Esophagus squamous epithelium (tissue), 5 donors: ENCODE data around the gene LAMTOR2. TPM values are rescaled to one million over a fixed set of nuclear protein-coding genes. Genes with fewer than 3 reads are reported as not detected.
A peak's percentile ranks its signal among the peaks of the same experiment; 100 is the strongest.

Experiments
- DNase-seq: peaks from one replicate; lab custom pipeline; 2025; lab: John Stamatoyannopoulos, UW
- H3K27ac ChIP-seq, 4 donors: fragments of 200-600 bp; sonication (generic); one replicate each; pipeline ENCODE4 v1.5.1; 2016 to 2019; ENCODE audit warnings: mild to moderate bottlenecking in 1 of 4
- H3K27me3 ChIP-seq, 4 donors: fragments of 200-600 bp; sonication (generic); 1 replicate in 3 of 4; 2 replicates in 1 of 4; pipeline versions ENCODE4 v1.5.1 to v1.6.0; 2017 to 2021; ENCODE audit warnings: antibody characterized with exemption in 1 of 4
- H3K36me3 ChIP-seq, 3 donors: fragments of 200-600 bp; sonication (generic); one replicate each; pipeline ENCODE4 v1.5.1; 2016 to 2019
- H3K4me1 ChIP-seq, 3 donors: fragments of 200-600 bp; sonication (generic); one replicate each; pipeline ENCODE4 v1.5.1; 2017 to 2019
- H3K4me3 ChIP-seq, 4 donors: fragments of 200-600 bp; sonication (generic); 1 replicate in 3 of 4; 2 replicates in 1 of 4; pipeline ENCODE4 v1.5.1; 2016 to 2019; ENCODE audit warnings: mild to moderate bottlenecking in 2 of 4, moderate library complexity in 1 of 4
- H3K9me3 ChIP-seq, 3 donors: fragments of 200-600 bp; sonication (generic); one replicate each; pipeline ENCODE4 v1.5.1; 2016 to 2019
- POLR2A ChIP-seq, 4 donors: fragments of 450-650 bp; IDR thresholded peaks; one replicate each; pipeline ENCODE4 v1.6.1; 2017; ENCODE audit warnings: antibody characterized with exemption in 4 of 4, mild to moderate bottlenecking in 4 of 4, moderate library complexity in 3 of 4
- WGBS, 2 donors: methylation state at CpG; one replicate each; pipeline ENCODE4 v1.1.5; 2018; 5-methylcytosine and 5-hydroxymethylcytosine counted together
- intact Hi-C: fragments of 100-400 bp; cut with DNase I; formaldehyde crosslinking; loops from one replicate; pipeline ENCODE4 v1.15.0; 2022
- total RNA-seq, 4 donors: library from RNA; depleted of rRNA; stranded (reverse); fragments of >200 nt; gene quantifications; one replicate each; pipeline ENCODE4 v1.1.0, GENCODE V29; 2016
- TF ChIP-seq, protein P1 (sequence below), 6 experiments: fragments of 450-650 bp in 4 of 6; fragments of 200-600 bp in 2 of 6; sonication (generic) in 2 of 6; IDR thresholded peaks; one replicate each; pipeline ENCODE4 v1.5.1; 2016 to 2019; ENCODE audit warnings: antibody characterized with exemption in 6 of 6, mild to moderate bottlenecking in 4 of 6, moderate library complexity in 4 of 6
- donor health status: DM: yes; HTN: yes; CAD: no.

The LAMTOR2 gene
- total RNA-seq, 4 donors from 2014 or later, result 41.4 to 67.1 (median 53.3) TPM

DNA sequence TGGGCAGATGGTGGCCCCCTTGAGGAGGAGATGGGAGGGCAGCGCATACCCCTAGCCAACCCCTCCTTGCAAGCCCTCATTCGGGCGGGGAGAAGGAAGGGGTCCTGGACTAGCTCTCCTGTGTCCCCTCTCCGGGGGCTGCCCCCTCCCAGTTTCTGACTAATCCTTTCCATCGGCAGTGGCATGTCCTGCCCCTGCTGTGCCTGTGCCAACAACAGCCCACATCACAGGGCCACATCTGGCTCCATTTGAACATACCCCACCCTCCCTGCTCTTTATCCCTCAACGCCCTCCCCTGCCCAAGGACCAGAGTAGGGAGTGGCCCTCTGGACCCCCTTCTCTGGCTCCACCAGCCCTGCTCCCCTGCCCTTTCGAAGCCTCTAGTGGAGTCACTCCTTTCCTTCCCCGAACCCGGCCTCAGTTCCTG lies 49.0 kb downstream of the LAMTOR2 start:
- 19 to 23% methylated on average over 5 to 6 of the region's 9 CpGs for WGBS, 2 donors
- Histone ChIP-seq H3K27ac (peak overlapping the region; percentile 90 to 96 (median 92)), H3K27me3 (no peaks in the 10 kb centered on the region), H3K36me3 (no peaks in the 10 kb centered on the region), H3K4me1 (peaks cover 72 to 92% (median 73%) of the 10 kb centered on the region in 3 donors), H3K9me3 (no peaks in the 10 kb centered on the region), H3K4me3 (peak overlapping the region in 1 of 4 donors; percentile 11)
- intact Hi-C loops, result no loop called here
- no peak for TF ChIP-seq POLR2A (IDR thresholded peaks at IDR 0.05)
- TF ChIP-seq, protein P1, sequence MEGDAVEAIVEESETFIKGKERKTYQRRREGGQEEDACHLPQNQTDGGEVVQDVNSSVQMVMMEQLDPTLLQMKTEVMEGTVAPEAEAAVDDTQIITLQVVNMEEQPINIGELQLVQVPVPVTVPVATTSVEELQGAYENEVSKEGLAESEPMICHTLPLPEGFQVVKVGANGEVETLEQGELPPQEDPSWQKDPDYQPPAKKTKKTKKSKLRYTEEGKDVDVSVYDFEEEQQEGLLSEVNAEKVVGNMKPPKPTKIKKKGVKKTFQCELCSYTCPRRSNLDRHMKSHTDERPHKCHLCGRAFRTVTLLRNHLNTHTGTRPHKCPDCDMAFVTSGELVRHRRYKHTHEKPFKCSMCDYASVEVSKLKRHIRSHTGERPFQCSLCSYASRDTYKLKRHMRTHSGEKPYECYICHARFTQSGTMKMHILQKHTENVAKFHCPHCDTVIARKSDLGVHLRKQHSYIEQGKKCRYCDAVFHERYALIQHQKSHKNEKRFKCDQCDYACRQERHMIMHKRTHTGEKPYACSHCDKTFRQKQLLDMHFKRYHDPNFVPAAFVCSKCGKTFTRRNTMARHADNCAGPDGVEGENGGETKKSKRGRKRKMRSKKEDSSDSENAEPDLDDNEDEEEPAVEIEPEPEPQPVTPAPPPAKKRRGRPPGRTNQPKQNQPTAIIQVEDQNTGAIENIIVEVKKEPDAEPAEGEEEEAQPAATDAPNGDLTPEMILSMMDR (IDR thresholded peaks at IDR 0.05), result no peak
- no peak for DNase-seq

GRCh38 chr1:156104065-156104810 lies 49.7 kb downstream of the LAMTOR2 start:
- Histone ChIP-seq H3K27me3 (no peaks in the 10 kb centered on the region), H3K27ac (peak overlapping the region; percentile 90 to 96 (median 92)), H3K4me1 (peaks cover 72 to 99% (median 73%) of the 10 kb centered on the region in 3 donors), H3K4me3 (peak overlapping the region in 1 of 4 donors; percentile 2), H3K9me3 (no peaks in the 10 kb centered on the region), H3K36me3 (no peaks in the 10 kb centered on the region)
- intact Hi-C loops, result no loop called here
- 23 to 29% methylated on average over 8 to 9 of the region's 15 CpGs for WGBS, 2 donors
- no peak for TF ChIP-seq POLR2A (IDR thresholded peaks at IDR 0.05)
- TF ChIP-seq, protein P1 (IDR thresholded peaks at IDR 0.05), result no peak
- DNase-seq, result no peak

DNA sequence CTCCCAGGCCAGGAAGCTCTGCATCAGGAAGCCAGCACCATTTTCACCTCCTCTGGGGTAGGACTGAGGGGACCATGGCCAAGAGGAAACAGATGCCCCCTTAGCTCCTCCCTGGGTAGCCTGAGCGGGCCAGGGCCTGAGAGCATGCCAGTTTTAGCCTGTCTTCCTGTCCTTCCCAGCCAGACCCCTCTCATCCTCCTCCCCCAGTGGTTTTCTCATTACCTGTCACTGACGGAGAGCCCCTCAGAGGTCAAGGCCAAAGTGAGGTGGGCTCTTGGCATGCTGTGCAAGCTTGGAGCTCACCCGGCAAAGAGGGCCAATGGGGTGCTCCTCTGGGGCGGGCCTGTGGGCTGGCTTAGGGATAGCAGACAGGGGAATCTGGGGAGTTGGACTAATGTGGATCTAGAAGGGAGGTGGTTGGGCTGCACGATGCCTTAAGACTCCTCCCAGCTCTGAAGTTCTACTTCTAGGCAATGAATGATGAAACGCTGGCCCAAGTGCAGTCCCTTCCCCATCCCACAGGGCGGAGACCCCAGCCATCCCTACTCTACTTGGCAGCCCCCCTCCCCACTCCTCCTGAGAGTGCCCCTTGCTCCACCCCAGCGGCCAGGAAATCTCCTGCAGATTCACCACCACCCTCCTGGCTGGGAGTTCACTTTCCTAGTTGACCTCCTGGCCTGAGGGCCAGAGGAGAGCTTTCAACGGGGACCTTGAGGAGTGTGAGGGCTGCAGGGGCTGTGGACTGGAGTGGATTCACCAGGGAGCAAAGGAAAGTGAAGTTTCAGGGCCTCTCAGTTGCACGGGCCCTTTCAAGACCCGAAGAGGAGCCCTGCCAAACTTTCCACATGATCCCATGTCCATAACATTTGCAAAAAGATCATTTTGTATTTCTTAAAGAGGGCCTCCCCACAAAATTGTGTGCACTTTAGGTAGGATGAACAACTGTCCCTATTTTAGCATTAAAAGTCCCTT lies 50.6 kb downstream of the LAMTOR2 start:
- Histone ChIP-seq H3K9me3 (no peaks in the 10 kb centered on the region), H3K4me1 (peaks cover 68 to 93% (median 69%) of the 10 kb centered on the region in 3 donors), H3K4me3 (peak overlapping the region; percentile 18 to 61 (median 40)), H3K27ac (peak overlapping the region; percentile 90 to 96 (median 92)), H3K36me3 (no peaks in the 10 kb centered on the region), H3K27me3 (no peaks in the 10 kb centered on the region)
- peak in 1 of 4 donors; percentile 37 for TF ChIP-seq POLR2A (IDR thresholded peaks at IDR 0.05)
- TF ChIP-seq, protein P1 (IDR thresholded peaks at IDR 0.05), result no peak
- WGBS, 2 donors, result 10 to 43% methylated on average over 7 to 8 of the region's 11 CpGs
- DNase-seq, result no peak
- intact Hi-C loops, result no loop called here

- Histone ChIP-seq H3K36me3 (no peaks in the 10 kb centered on the region), H3K4me3 (peak overlapping the region in 3 of 4 donors; percentile 39 to 61 (median 40)), H3K9me3 (no peaks in the 10 kb centered on the region), H3K4me1 (peaks cover 55 to 87% (median 56%) of the 10 kb centered on the region in 3 donors), H3K27me3 (no peaks in the 10 kb centered on the region), H3K27ac (peak overlapping the region; percentile 90 to 96 (median 92))
- WGBS, 2 donors, result 45 to 60% methylated on average over 6 to 8 of the region's 14 CpGs
- no peak for DNase-seq
- TF ChIP-seq POLR2A (IDR thresholded peaks at IDR 0.05), result no peak
- TF ChIP-seq, protein P1 (IDR thresholded peaks at IDR 0.05), result no peak
- intact Hi-C loops, result no loop called here
These were observed 52.3 kb downstream of the LAMTOR2 start for GRCh38 chr1:156106624-156107488.
